MCF 10A (cell line): ENCODE data around the gene LPGAT1. TPM values are rescaled to one million over a fixed set of nuclear protein-coding genes. Genes with fewer than 3 reads are reported as not detected.

ENCODE experiments used
- BruUV-seq: library from RNA; stranded (reverse); fragments of 400-500 nt; replicated peaks from 2 replicates; lab custom pipeline; 2021; lab: Mats Ljungman, UMichigan
- CTCF ChIA-PET: fragments of 300-600 bp; sonication (Branson Sonifier 250); formaldehyde crosslinking; extraction: SDS; loops from one replicate; lab custom pipeline; 2021; ENCODE audit warnings: antibody characterized with exemption, inconsistent platforms; lab: Yijun Ruan, JAX
- POLR2A ChIA-PET: fragments of 300-600, 350-650 bp; sonication (Branson Sonifier 250); formaldehyde crosslinking; extraction: SDS; loops from one replicate; lab custom pipeline; 2020; ENCODE audit warnings: antibody characterized with exemption, inconsistent platforms; lab: Yijun Ruan, JAX
- DNase-seq: peaks from one replicate; pipeline ENCODE4 v3.0.0-alpha.2; 2018; ENCODE audit not compliant: unreplicated experiment
- H3K27ac Mint-ChIP-seq: one replicate; pipeline ENCODE4 v1.8.0; 2022; ENCODE audit warnings: mild to moderate bottlenecking, low read depth, mixed read lengths; ENCODE audit not compliant: unreplicated experiment
- H3K27me3 Mint-ChIP-seq: one replicate; pipeline ENCODE4 v1.8.0; 2022; ENCODE audit warnings: mixed read lengths; ENCODE audit not compliant: insufficient read depth, unreplicated experiment
- H3K36me3 Mint-ChIP-seq: one replicate; pipeline ENCODE4 v1.8.0; 2022; ENCODE audit warnings: mild to moderate bottlenecking, moderate library complexity, mixed read lengths; ENCODE audit not compliant: insufficient read depth, unreplicated experiment
- H3K4me1 Mint-ChIP-seq: one replicate; pipeline ENCODE4 v1.8.0; 2022; ENCODE audit warnings: mixed read lengths; ENCODE audit not compliant: insufficient read depth, unreplicated experiment
- H3K4me3 Mint-ChIP-seq: one replicate; pipeline ENCODE4 v1.8.0; 2022; ENCODE audit warnings: mild to moderate bottlenecking, moderate library complexity, mixed read lengths; ENCODE audit not compliant: unreplicated experiment
- H3K9me3 Mint-ChIP-seq: one replicate; pipeline ENCODE4 v1.8.0; 2022; ENCODE audit warnings: mixed read lengths; ENCODE audit not compliant: unreplicated experiment
- CTCF ChIP-seq: fragments of 200-600 bp; IDR thresholded peaks from one replicate; pipeline ENCODE4 v1.8.0; 2022; ENCODE audit warnings: antibody characterized with exemption, mild to moderate bottlenecking; ENCODE audit not compliant: unreplicated experiment
- intact Hi-C: fragments of 100-400 bp; cut with micrococcal nuclease; formaldehyde crosslinking; loops from 2 replicates; pipeline ENCODE4 v1.14.1; 2022
- total RNA-seq: library from RNA; stranded (reverse); gene quantifications from 2 replicates; pipeline ENCODE4 v1.2.3, GENCODE V29; 2022

Gene LPGAT1
- total RNA-seq, 1 experiment from 2014 or later = 76.2 TPM

GRCh38 chr1:211732293-211732980 lies 98.1 kb downstream of the LPGAT1 start:
- Mint-ChIP-seq H3K27me3 (no peaks in the 10 kb centered on the region), H3K9me3 (no peaks in the 10 kb centered on the region), H3K27ac (no peak overlapping the region), H3K4me1 (peaks cover 25% of the 10 kb centered on the region), H3K4me3 (no peak overlapping the region), H3K36me3 (no peaks in the 10 kb centered on the region)
- no peak for DNase-seq
- intact Hi-C loops = no loop called here
- ChIA-PET CTCF (interaction anchor here (0.5 to 6.8 kb wide), 11 partner anchors 10 to 240 kb away, joined by 3 to 55 read pairs (median 3); no protein-coding TSS in a partner anchor), POLR2A (interaction anchor here (1.0 to 1.6 kb wide), 5 partner anchors 9 to 97 kb away, joined by 3 to 5 read pairs (median 4); no protein-coding TSS in a partner anchor)
- no TSS peak for BruUV-seq
- no peak for TF ChIP-seq CTCF

GRCh38 chr1:211731456-211732292 lies 98.9 kb downstream of the LPGAT1 start:
- peaks cover 25% of the 10 kb centered on the region for H3K4me1 Mint-ChIP-seq
- no peaks in the 10 kb centered on the region for H3K36me3 Mint-ChIP-seq
- no peak overlapping the region for H3K27ac Mint-ChIP-seq
- H3K9me3 Mint-ChIP-seq = no peaks in the 10 kb centered on the region
- no peak overlapping the region for H3K4me3 Mint-ChIP-seq
- CTCF ChIA-PET = interaction anchor here (0.5 to 6.8 kb wide), 7 partner anchors 10 to 100 kb away, joined by 3 to 55 read pairs (median 4); no protein-coding TSS in a partner anchor
- POLR2A ChIA-PET = interaction anchor here (1.0 to 1.6 kb wide), 4 partner anchors 8 to 35 kb away, joined by 3 to 5 read pairs (median 4); no protein-coding TSS in a partner anchor
- intact Hi-C loops = no loop called here
- H3K27me3 Mint-ChIP-seq = no peaks in the 10 kb centered on the region
- BruUV-seq = no TSS peak
- DNase-seq = no peak
- TF ChIP-seq CTCF = no peak

GRCh38 chr1:211730347-211730746 lies 100.2 kb downstream of the LPGAT1 start:
- Mint-ChIP-seq H3K4me1 (peaks cover 15% of the 10 kb centered on the region), H3K9me3 (no peaks in the 10 kb centered on the region), H3K27ac (no peak overlapping the region), H3K36me3 (no peaks in the 10 kb centered on the region), H3K27me3 (no peaks in the 10 kb centered on the region), H3K4me3 (no peak overlapping the region)
- ChIA-PET POLR2A (interaction anchor here (0.9 to 1.5 kb wide), 2 partner anchors 11 to 25 kb away, joined by 3 to 5 read pairs; no protein-coding TSS in a partner anchor), CTCF (interaction anchor here (0.6 to 2.3 kb wide), 9 partner anchors 9 to 839 kb away, joined by 3 to 9 read pairs (median 3); no protein-coding TSS in a partner anchor)
- no TSS peak for BruUV-seq
- DNase-seq = no peak
- intact Hi-C loops = no loop called here
- TF ChIP-seq CTCF = no peak
